PC-9 (cell line): ENCODE results near the gene OCA2. TPM values are rescaled to one million over a fixed set of nuclear protein-coding genes. Genes with fewer than 3 reads are reported as not detected.

Experiments used
- BruUV-seq: library from RNA; stranded (reverse); fragments of 400-500 nt; replicated peaks from 2 replicates; lab custom pipeline; 2021; lab: Mats Ljungman, UMichigan
- CTCF ChIA-PET: fragments of 300-600 bp; sonication (Branson Sonifier 250); formaldehyde crosslinking; loops from one replicate; lab custom pipeline; 2022; ENCODE audit warnings: antibody characterized with exemption; lab: Charles Lee
- POLR2A ChIA-PET: fragments of 300-600 bp; sonication (Branson Sonifier 250); formaldehyde crosslinking; loops from one replicate; lab custom pipeline; 2022; ENCODE audit warnings: antibody characterized with exemption; ENCODE audit not compliant: unreplicated experiment; lab: Charles Lee
- DNase-seq, 2 experiments: peaks; one replicate each; pipeline versions ENCODE4 v3.0.0 to v3.0.0-alpha.2; 2015 to 2022; ENCODE audit warnings: mixed read lengths in 1 of 2
- H2AFZ ChIP-seq: fragments of 200-600 bp; sonication (generic); 2 replicates; pipeline ENCODE4 v1.8.1; 2017; ENCODE audit warnings: antibody characterized with exemption
- H3F3A ChIP-seq: fragments of 200-600 bp; sonication (generic); 2 replicates; pipeline ENCODE4 v1.8.1; 2017; ENCODE audit warnings: antibody characterized with exemption, mild to moderate bottlenecking, low read depth; ENCODE audit not compliant: insufficient read depth
- H3K27ac ChIP-seq: fragments of 200-600 bp; sonication (generic); 2 replicates; pipeline ENCODE4 v1.6.1; 2016; ENCODE audit warnings: mixed run types
- H3K27me3 ChIP-seq: fragments of 200-600 bp; sonication (generic); 2 replicates; pipeline ENCODE4 v1.6.1; 2016; ENCODE audit warnings: low read depth, mixed run types; ENCODE audit not compliant: insufficient read depth
- H3K36me3 ChIP-seq: fragments of 200-600 bp; sonication (generic); 2 replicates; pipeline ENCODE4 v1.6.1; 2016; ENCODE audit warnings: low read depth, mixed run types
- H3K4me1 ChIP-seq: fragments of 200-600 bp; sonication (generic); replicated peaks from 2 replicates; pipeline ENCODE4 v1.6.1; 2016; ENCODE audit warnings: mixed run types; ENCODE audit not compliant: insufficient read depth
- H3K4me2 ChIP-seq: fragments of 200-600 bp; sonication (generic); 2 replicates; pipeline ENCODE4 v1.6.1; 2017; ENCODE audit warnings: mixed run types
- H3K4me3 ChIP-seq: fragments of 200-600 bp; sonication (generic); 2 replicates; pipeline ENCODE4 v1.6.1; 2016; ENCODE audit warnings: mixed run types
- H3K79me2 ChIP-seq: fragments of 200-600 bp; sonication (generic); 2 replicates; pipeline ENCODE4 v1.6.1; 2017; ENCODE audit warnings: low read depth, mixed run types
- H3K9me2 ChIP-seq: fragments of 200-600 bp; sonication (generic); 2 replicates; pipeline ENCODE4 v1.8.1; 2017; ENCODE audit warnings: mild to moderate bottlenecking; ENCODE audit not compliant: insufficient read depth
- H3K9me3 ChIP-seq: fragments of 200-600 bp; sonication (generic); 2 replicates; pipeline ENCODE4 v1.8.1; 2016; ENCODE audit warnings: low read depth; ENCODE audit not compliant: insufficient read depth
- H4K20me1 ChIP-seq: fragments of 200-600 bp; sonication (generic); 2 replicates; pipeline ENCODE4 v1.8.1; 2017; ENCODE audit not compliant: insufficient read depth
- CTCF ChIP-seq: fragments of 200-600 bp; sonication (generic); conservative IDR thresholded peaks from 2 replicates; pipeline ENCODE4 v1.6.1; 2017; ENCODE audit warnings: mixed run types, antibody characterized with exemption, mild to moderate bottlenecking, moderate library complexity
- EZH2 ChIP-seq: fragments of 200-600 bp; sonication (generic); IDR thresholded peaks from 2 replicates; pipeline ENCODE4 v1.8.0; 2017; ENCODE audit warnings: antibody characterized with exemption, low read depth
- intact Hi-C: fragments of 100-400 bp; cut with micrococcal nuclease; formaldehyde crosslinking; loops from one replicate; pipeline ENCODE4 v1.10.0; 2022; ENCODE audit not compliant: unreplicated experiment
- total RNA-seq: library from RNA; stranded (reverse); gene quantifications from 2 replicates; pipeline ENCODE4 v1.2.3, GENCODE V29; 2021

OCA2 gene
- total RNA-seq, 1 experiment from 2014 or later = not detected

GRCh38 chr15:27993996-27994780 is 104.9 kb downstream of the OCA2 start:
- BruUV-seq = no TSS peak

DNA sequence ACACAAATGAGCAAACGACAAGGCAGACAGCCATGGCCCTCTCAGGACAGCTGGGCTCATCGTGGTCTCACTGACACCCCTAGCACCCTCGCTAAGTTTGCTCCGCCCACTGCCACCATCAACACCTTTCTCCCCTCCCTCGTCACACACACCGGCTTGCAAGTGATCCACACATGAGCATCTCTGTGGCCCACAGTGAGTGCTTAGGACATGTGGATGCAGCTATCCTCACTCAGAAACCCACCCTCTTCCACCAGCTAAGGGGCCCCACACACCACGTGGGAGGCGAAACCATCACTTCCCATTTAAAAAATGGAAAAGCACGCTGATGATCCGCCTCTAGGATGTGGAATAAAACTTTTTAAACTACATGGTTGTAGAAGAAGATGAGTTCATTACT is 105.6 kb downstream of the OCA2 start:
- no peak overlapping the region for H2AFZ ChIP-seq
- H3K4me2 ChIP-seq = no peak overlapping the region
- H3K27me3 ChIP-seq = peaks cover 35% of the 10 kb centered on the region
- no peak overlapping the region for H3K27ac ChIP-seq
- POLR2A ChIA-PET = no interaction called here
- H3K9me3 ChIP-seq = no peaks in the 10 kb centered on the region
- no peaks in the 10 kb centered on the region for H3K4me1 ChIP-seq
- H3F3A ChIP-seq = no peaks in the 10 kb centered on the region
- no peaks in the 10 kb centered on the region for H3K36me3 ChIP-seq
- no peak for DNase-seq
- TF ChIP-seq EZH2 = no peak
- H3K9me2 ChIP-seq = no peaks in the 10 kb centered on the region
- no TSS peak for BruUV-seq
- no peaks in the 10 kb centered on the region for H4K20me1 ChIP-seq
- no peak overlapping the region for H3K4me3 ChIP-seq
- no peaks in the 10 kb centered on the region for H3K79me2 ChIP-seq
- intact Hi-C loops = no loop called here
- CTCF ChIA-PET = no interaction called here

More at GRCh38 chr15:27993996-27994780, 104.9 kb downstream of the OCA2 start:
- no peak for TF ChIP-seq EZH2
- TF ChIP-seq CTCF = no peak
- no peaks in the 10 kb centered on the region for H3F3A ChIP-seq
- H3K79me2 ChIP-seq = no peaks in the 10 kb centered on the region
- no peak for DNase-seq
- no peaks in the 10 kb centered on the region for H3K9me2 ChIP-seq
- no peaks in the 10 kb centered on the region for H3K36me3 ChIP-seq
- no peak overlapping the region for H2AFZ ChIP-seq
- CTCF ChIA-PET = no interaction called here
- no peak overlapping the region for H3K27ac ChIP-seq
- no peaks in the 10 kb centered on the region for H3K4me1 ChIP-seq
- peaks cover 30% of the 10 kb centered on the region for H3K27me3 ChIP-seq
- no peak overlapping the region for H3K4me2 ChIP-seq
- H3K4me3 ChIP-seq = no peak overlapping the region
- intact Hi-C loops = no loop called here
- H3K9me3 ChIP-seq = no peaks in the 10 kb centered on the region
- POLR2A ChIA-PET = no interaction called here
- H4K20me1 ChIP-seq = no peaks in the 10 kb centered on the region

- no TSS peak for BruUV-seq
- CTCF ChIA-PET = no interaction called here
- Histone ChIP-seq H4K20me1 (no peaks in the 10 kb centered on the region), H2AFZ (no peak overlapping the region), H3K27me3 (peaks cover 57% of the 10 kb centered on the region), H3F3A (no peaks in the 10 kb centered on the region), H3K27ac (no peak overlapping the region), H3K9me3 (no peaks in the 10 kb centered on the region), H3K4me3 (no peak overlapping the region), H3K9me2 (no peaks in the 10 kb centered on the region), H3K36me3 (no peaks in the 10 kb centered on the region), H3K79me2 (no peaks in the 10 kb centered on the region), H3K4me1 (no peaks in the 10 kb centered on the region), H3K4me2 (no peak overlapping the region)
- no peak for DNase-seq
- POLR2A ChIA-PET = no interaction called here
- TF ChIP-seq EZH2 = no peak
- no peak for TF ChIP-seq CTCF
- intact Hi-C loops = no loop called here
Observed at GRCh38 chr15:27990521-27991515, 108.3 kb downstream of the OCA2 start.
